Left ventricle myocardium inferior (tissue), 1 donor: ENCODE results near the gene TRIM26. TPM values are rescaled to one million over a fixed set of nuclear protein-coding genes. Genes with fewer than 3 reads are reported as not detected.

ENCODE experiments used
- DNase-seq: peaks from one replicate; pipeline ENCODE4 v3.0.0-alpha.2; 2020
- H3K27ac ChIP-seq: fragments of 200-600 bp; replicated peaks from 2 replicates; pipeline ENCODE4 v1.8.0; 2021
- H3K27me3 ChIP-seq: fragments of 200-600 bp; 2 replicates; pipeline ENCODE4 v1.8.0; 2021; ENCODE audit warnings: low read depth
- H3K36me3 ChIP-seq: fragments of 200-600 bp; 2 replicates; pipeline ENCODE4 v1.8.0; 2021
- H3K4me1 ChIP-seq: fragments of 200-600 bp; 2 replicates; pipeline ENCODE4 v1.8.0; 2021
- H3K4me3 ChIP-seq: fragments of 200-600 bp; 2 replicates; pipeline ENCODE4 v1.8.0; 2021; ENCODE audit warnings: mild to moderate bottlenecking, moderate library complexity
- H3K9me3 ChIP-seq: fragments of 200-600 bp; replicated peaks from 2 replicates; pipeline ENCODE4 v1.8.0; 2021
- CTCF ChIP-seq: fragments of 200-600 bp; IDR thresholded peaks from 2 replicates; pipeline ENCODE4 v1.8.0; 2021; ENCODE audit warnings: antibody characterized with exemption, mild to moderate bottlenecking, borderline replicate concordance
- intact Hi-C: fragments of 100-400 bp; cut with micrococcal nuclease; formaldehyde crosslinking; loops from one replicate; pipeline ENCODE4 v1.11.0; 2022
- total RNA-seq: library from RNA; stranded (reverse); fragmentation: NEBNext Ultra II Directional; extraction: Animal tissue kit (Norgen Biotek cat#: 25700); gene quantifications from one replicate; pipeline ENCODE4 v1.2.1, GENCODE V29; 2021
- donor health status: DM: no; HTN: yes; CAD: no; lungs with severe emphysema.

TRIM26 gene
- total RNA-seq, 1 donor from 2014 or later = 19.9 TPM

DNA sequence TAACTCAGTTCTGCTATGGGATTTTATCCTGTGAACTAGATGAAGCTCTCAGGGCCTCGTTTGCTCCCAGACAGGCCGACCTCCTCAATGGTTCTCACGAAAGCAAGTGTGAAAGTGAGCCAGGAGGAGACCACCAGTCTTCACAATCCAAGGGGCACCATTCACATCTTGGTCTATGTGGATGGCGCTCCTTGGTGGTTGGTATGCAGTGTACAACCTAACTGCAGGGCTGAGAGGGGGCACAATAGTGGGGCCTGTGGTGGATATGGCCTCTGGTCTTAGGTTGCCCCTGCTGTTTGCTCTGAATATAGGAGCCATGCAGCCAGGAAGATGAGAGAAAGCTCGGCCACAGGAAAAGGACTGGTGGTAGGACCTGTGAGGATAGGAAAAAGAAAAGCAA, 24.7 kb downstream of the TRIM26 start:
- H3K36me3 ChIP-seq = peaks cover 73% of the 10 kb centered on the region

GRCh38 chr6:30185846-30186484, 27.2 kb downstream of the TRIM26 start:
- no peak overlapping the region for H3K4me3 ChIP-seq
- no peak overlapping the region for H3K27ac ChIP-seq
- no peaks in the 10 kb centered on the region for H3K4me1 ChIP-seq
- no peaks in the 10 kb centered on the region for H3K27me3 ChIP-seq
- H3K36me3 ChIP-seq = peaks cover 57% of the 10 kb centered on the region
- no peak for DNase-seq
- no peak for TF ChIP-seq CTCF
- no peaks in the 10 kb centered on the region for H3K9me3 ChIP-seq
- intact Hi-C loops = no loop called here

More for the DNA sequence above, 24.7 kb downstream of the TRIM26 start:
- Histone ChIP-seq H3K4me3 (no peak overlapping the region), H3K27me3 (no peaks in the 10 kb centered on the region), H3K27ac (no peak overlapping the region), H3K4me1 (no peaks in the 10 kb centered on the region), H3K9me3 (no peaks in the 10 kb centered on the region)
- intact Hi-C loops = no loop called here
- no peak for TF ChIP-seq CTCF
- DNase-seq = no peak

DNA sequence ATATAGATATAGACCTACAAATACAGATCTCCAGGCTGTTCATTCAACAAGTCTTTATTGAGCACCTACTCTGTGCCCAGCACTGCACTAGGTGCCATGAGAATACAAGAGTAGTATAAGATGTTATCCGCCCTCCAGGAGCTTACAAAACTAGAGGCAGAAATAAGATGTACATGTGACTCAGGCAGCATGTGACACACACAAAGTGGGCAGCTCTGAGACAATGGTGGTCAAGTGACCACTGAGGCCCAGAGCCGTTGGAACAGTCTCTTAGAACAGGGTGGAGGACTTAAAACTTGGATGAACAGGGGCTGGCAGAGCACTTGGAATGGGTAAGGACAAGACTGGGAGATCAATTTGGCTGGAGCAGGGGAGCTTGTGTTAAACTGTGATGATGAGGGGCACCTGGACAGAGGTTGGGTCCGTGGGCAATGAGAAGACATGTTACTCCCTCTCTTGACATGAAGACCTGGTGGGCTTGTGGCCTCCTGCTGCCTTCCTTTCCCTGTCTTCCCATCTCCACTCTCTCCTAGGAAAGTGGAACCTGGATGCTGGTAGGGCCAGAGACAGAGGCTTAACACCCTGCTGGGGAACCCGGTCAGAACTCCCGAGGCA, 28.7 kb downstream of the TRIM26 start:
- intact Hi-C loops = no loop called here
- DNase-seq = no peak
- H3K9me3 ChIP-seq = peaks cover 8% of the 10 kb centered on the region
- peaks cover 43% of the 10 kb centered on the region for H3K36me3 ChIP-seq
- no peaks in the 10 kb centered on the region for H3K4me1 ChIP-seq
- H3K27ac ChIP-seq = no peak overlapping the region
- H3K4me3 ChIP-seq = no peak overlapping the region
- H3K27me3 ChIP-seq = no peaks in the 10 kb centered on the region
- no peak for TF ChIP-seq CTCF

DNA sequence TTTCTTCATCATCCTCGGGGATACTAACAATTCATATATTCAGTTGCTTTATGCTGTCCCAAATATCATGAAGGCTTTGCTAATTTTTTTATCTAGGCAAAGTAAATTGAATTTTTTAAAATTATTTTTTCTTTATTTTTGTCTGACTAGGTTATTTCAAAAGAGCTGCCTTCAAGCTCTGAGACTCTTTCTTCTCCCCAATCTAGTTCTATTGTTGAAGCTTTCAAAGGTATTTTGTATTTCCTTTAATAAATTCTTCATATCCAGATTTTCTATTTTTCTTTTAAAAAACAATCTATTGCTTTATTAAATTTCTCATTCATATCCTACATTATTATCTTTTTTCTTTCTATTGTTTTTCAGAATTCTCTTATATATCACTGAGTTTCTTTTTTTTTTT, 33.1 kb downstream of the TRIM26 start:
- TF ChIP-seq CTCF = no peak
- Histone ChIP-seq H3K36me3 (peaks cover 6% of the 10 kb centered on the region), H3K4me3 (no peak overlapping the region), H3K9me3 (peaks cover 10% of the 10 kb centered on the region), H3K27me3 (peaks cover 35% of the 10 kb centered on the region), H3K27ac (no peak overlapping the region), H3K4me1 (no peaks in the 10 kb centered on the region)
- intact Hi-C loops = no loop called here
- DNase-seq = no peak

- Histone ChIP-seq H3K27ac (no peak overlapping the region), H3K4me3 (no peak overlapping the region), H3K27me3 (peaks cover 48% of the 10 kb centered on the region), H3K4me1 (no peaks in the 10 kb centered on the region), H3K36me3 (no peaks in the 10 kb centered on the region), H3K9me3 (peaks cover 10% of the 10 kb centered on the region)
- DNase-seq = no peak
- no peak for TF ChIP-seq CTCF
- intact Hi-C loops = no loop called here
Measured at GRCh38 chr6:30178837-30179236, 34.4 kb downstream of the TRIM26 start.
